NT2/D1 (cell line): ENCODE data around the gene CHST12.

Source experiments
- SUZ12 ChIP-seq: IDR thresholded peaks from 2 replicates; pipeline ENCODE4 v1.6.1; 2011; ENCODE audit not compliant: insufficient read length, insufficient read depth; ENCODE audit errors: extremely low read depth
- YY1 ChIP-seq: IDR thresholded peaks from 2 replicates; pipeline ENCODE4 v1.6.1; 2011; ENCODE audit not compliant: insufficient read length, insufficient read depth
- ZNF274 ChIP-seq: IDR thresholded peaks from 2 replicates; pipeline ENCODE4 v1.6.1; 2011; ENCODE audit warnings: mild to moderate bottlenecking, low read depth, low read length

- TF ChIP-seq YY1 (no peak), SUZ12 (no peak), ZNF274 (no peak)
These were observed 76.6 kb downstream of the CHST12 start for GRCh38 chr7:2480070-2480408.
